ENCODE measurements around the gene ANKRD12.
"Not testable (repeated sequence)": the region's sequence is repeated elsewhere in the genome, so short reads cannot be mapped to it uniquely, and the experiment has no call there.

The ANKRD12 gene

GRCh38 chr18:9147440-9148202 is 11.0 kb downstream of the ANKRD12 start:
- peak; percentile 24 for DNase-seq

- no peak for DNase-seq
These were observed 11.6 kb downstream of the ANKRD12 start for GRCh38 chr18:9148203-9148552.

GRCh38 chr18:9150121-9150520 is 13.5 kb downstream of the ANKRD12 start:
- no peak for DNase-seq

GRCh38 chr18:9153256-9153655 is 16.7 kb downstream of the ANKRD12 start:
- DNase-seq: no peak

- no peak for DNase-seq
These were observed 20.1 kb downstream of the ANKRD12 start for GRCh38 chr18:9156604-9157249.

GRCh38 chr18:9157806-9158205 is 21.2 kb downstream of the ANKRD12 start:
- no peak for DNase-seq

- DNase-seq: no peak
These were observed 23.4 kb downstream of the ANKRD12 start for GRCh38 chr18:9160014-9160413.

GRCh38 chr18:9162663-9163062 is 26.1 kb downstream of the ANKRD12 start:
- not testable (repeated sequence) for DNase-seq

- not testable (repeated sequence) for DNase-seq
These were observed 27.6 kb downstream of the ANKRD12 start for GRCh38 chr18:9164149-9164548.

GRCh38 chr18:9165883-9166282 is 29.3 kb downstream of the ANKRD12 start:
- not testable (repeated sequence) for DNase-seq

- not testable (repeated sequence) for DNase-seq
These were observed 32.9 kb downstream of the ANKRD12 start for GRCh38 chr18:9169515-9169914.

GRCh38 chr18:9171919-9172318 is 35.3 kb downstream of the ANKRD12 start:
- not testable (repeated sequence) for DNase-seq

- no peak for DNase-seq
These were observed 36.0 kb downstream of the ANKRD12 start for GRCh38 chr18:9172506-9173127.

- no peak for DNase-seq
These were observed 37.2 kb downstream of the ANKRD12 start for GRCh38 chr18:9173770-9174233.

- DNase-seq: no peak
These were observed 37.7 kb downstream of the ANKRD12 start for GRCh38 chr18:9174302-9174701.

- DNase-seq: no peak
These were observed 38.5 kb downstream of the ANKRD12 start for GRCh38 chr18:9175115-9175514.

GRCh38 chr18:9177031-9177430 is 40.5 kb downstream of the ANKRD12 start:
- no peak for DNase-seq

GRCh38 chr18:9177466-9177865 is 40.9 kb downstream of the ANKRD12 start:
- DNase-seq: no peak

GRCh38 chr18:9178557-9178956 is 42.0 kb downstream of the ANKRD12 start:
- no peak for DNase-seq

GRCh38 chr18:9181275-9181674 is 44.7 kb downstream of the ANKRD12 start:
- no peak for DNase-seq

- DNase-seq: no peak
These were observed 46.3 kb downstream of the ANKRD12 start for GRCh38 chr18:9182852-9183399.

- no peak for DNase-seq
These were observed 48.5 kb downstream of the ANKRD12 start for GRCh38 chr18:9184998-9185613.

Data from NCI-H1694 (cell line).